ENCODE results near the gene VANGL1.
A peak's percentile ranks its signal among the peaks of the same experiment; 100 is the strongest.

Gene VANGL1

DNA sequence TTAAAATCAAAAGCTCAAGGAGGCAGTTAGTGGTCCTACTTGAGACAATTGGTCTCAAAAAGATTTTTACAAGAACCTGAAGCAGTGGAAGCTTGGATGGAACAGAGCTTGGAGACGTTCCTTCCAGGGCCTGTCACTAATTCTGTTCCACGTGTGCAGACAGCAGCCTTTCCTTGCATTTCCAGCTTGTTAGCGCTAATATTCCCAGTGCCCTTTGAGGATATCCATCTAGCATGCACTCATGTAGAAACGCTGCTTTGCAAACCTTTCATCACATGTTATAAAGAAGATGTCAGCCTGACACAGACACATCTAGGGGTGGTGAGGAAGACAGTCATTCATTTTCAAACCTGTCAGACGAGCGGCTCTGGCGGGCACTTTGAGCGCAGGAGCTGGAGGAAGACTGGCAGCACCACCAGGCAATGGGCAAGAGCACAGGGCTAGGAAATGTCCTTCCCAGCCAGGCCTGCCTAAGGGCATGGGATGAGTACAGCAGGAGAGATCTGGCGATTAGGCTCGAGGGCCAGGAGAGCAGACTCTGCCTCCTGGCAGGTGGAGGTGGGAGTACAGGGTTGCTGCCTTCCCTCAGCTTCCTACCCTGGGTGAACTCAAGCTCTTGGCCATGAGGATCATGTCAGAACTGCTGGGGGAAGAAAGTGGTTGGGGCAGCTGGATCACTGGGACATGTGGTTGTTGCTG lies 71.3 kb downstream of the VANGL1 start:
- Histone ChIP-seq H3K27ac (no peak overlapping the region), H3K4me2 (no peak overlapping the region), H3K4me1 (no peaks in the 10 kb centered on the region), H3K4me3 (no peak overlapping the region), H3K36me3 (no peaks in the 10 kb centered on the region), H3K9ac (no peak overlapping the region), H3K9me3 (replicated peaks in 1 of 11) (no peaks in the 10 kb centered on the region), H3K27me3 (no peaks in the 10 kb centered on the region), H4K20me1 (no peaks in the 10 kb centered on the region)
- TF ChIP-seq Cebpa-rat (IDR thresholded peaks at IDR 0.05), result no peak

DNA sequence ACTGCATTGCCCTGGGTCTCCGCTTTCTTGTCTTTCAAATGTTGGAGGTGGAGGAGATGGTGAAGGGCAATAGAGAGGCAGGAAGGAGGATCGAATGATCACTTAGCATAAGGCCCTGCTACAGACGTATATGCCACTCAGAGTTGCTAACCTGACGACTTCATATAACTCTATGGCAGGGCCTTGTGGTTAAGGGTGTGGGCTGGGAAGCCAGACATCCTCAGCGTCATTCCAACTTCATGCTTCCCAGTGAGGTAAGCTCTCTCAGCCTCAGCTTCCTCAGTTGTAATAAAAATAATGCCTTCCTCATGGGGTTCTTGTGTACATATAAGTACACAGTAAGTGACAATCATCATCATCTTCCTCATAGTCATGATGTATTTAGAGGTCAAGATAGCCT lies 72.1 kb downstream of the VANGL1 start:
- no peaks in the 10 kb centered on the region for H3K27me3 ChIP-seq
- no peak overlapping the region for H3K27ac ChIP-seq
- no peaks in the 10 kb centered on the region for H3K36me3 ChIP-seq
- no peak for TF ChIP-seq Cebpa-rat (IDR thresholded peaks at IDR 0.05)
- H3K4me2 ChIP-seq, result no peak overlapping the region
- H3K9me3 ChIP-seq (replicated peaks in 1 of 11), result no peaks in the 10 kb centered on the region
- H3K9ac ChIP-seq, result no peak overlapping the region
- H4K20me1 ChIP-seq, result no peaks in the 10 kb centered on the region
- no peaks in the 10 kb centered on the region for H3K4me1 ChIP-seq
- no peak overlapping the region for H3K4me3 ChIP-seq

DNA sequence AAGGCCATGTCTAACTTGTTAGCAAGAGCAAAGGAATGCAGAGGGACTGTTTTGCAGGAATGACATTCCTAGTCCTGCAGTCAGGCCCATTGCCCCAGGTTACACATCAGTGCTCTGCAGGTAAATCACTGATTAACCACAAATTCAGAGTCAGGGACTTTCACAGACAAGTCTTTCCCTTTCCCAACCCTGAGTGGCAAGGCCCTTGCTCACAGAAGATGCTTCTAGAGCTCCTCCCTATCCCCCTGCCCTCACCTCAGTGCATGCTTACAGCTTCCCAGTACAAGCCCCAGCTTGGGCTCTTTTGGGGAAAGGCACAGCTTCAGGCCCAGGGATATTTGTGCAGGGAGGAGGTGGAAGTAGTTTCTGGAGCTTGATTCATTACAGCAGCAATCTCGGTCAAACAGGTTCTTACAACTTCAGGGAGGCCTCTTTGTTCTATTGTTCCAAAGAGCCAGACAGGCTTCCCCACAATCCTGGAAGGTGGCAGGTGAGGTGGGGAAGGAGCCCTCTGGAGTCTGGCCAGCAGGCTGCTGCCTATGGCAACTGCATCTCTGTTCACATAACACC lies 72.9 kb downstream of the VANGL1 start:
- Histone ChIP-seq H3K36me3 (no peaks in the 10 kb centered on the region), H3K4me2 (no peak overlapping the region), H4K20me1 (no peaks in the 10 kb centered on the region), H3K9me3 (replicated peaks in 1 of 11) (no peaks in the 10 kb centered on the region), H3K9ac (no peak overlapping the region), H3K4me1 (no peaks in the 10 kb centered on the region), H3K4me3 (no peak overlapping the region), H3K27me3 (no peaks in the 10 kb centered on the region), H3K27ac (no peak overlapping the region)
- TF ChIP-seq Cebpa-rat (IDR thresholded peaks at IDR 0.05), result no peak

DNA sequence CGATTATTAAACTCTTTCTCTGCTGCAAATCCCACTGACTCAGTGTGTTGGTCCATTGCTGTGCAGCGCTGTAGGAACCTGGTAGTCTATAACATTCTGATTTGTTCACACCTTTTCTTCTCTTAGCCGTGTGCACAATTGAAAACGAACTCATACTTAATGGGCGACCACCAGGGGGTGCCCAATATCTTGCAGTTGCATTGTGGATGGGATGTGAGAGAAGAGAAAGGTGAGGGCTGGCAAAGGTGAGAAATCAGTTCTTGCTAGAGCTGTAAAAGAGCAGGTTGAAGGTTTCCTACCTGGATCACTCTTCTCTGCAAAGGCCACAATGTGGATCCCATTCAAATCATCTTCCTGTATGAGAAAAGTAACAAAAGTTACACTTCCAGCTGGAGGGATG lies 75.8 kb downstream of the VANGL1 start:
- no peak overlapping the region for H3K9ac ChIP-seq
- no peak overlapping the region for H3K4me2 ChIP-seq
- no peaks in the 10 kb centered on the region for H3K36me3 ChIP-seq
- TF ChIP-seq Cebpa-rat (IDR thresholded peaks at IDR 0.05), result no peak
- H3K9me3 ChIP-seq (replicated peaks in 1 of 11), result no peaks in the 10 kb centered on the region
- no peaks in the 10 kb centered on the region for H4K20me1 ChIP-seq
- H3K27me3 ChIP-seq, result no peaks in the 10 kb centered on the region
- no peak overlapping the region for H3K27ac ChIP-seq
- H3K4me1 ChIP-seq, result peaks cover 0 to 5% (median 0%) of the 10 kb centered on the region in 10 experiments; a peak in 1 of 20 replicates
- no peak overlapping the region for H3K4me3 ChIP-seq

DNA sequence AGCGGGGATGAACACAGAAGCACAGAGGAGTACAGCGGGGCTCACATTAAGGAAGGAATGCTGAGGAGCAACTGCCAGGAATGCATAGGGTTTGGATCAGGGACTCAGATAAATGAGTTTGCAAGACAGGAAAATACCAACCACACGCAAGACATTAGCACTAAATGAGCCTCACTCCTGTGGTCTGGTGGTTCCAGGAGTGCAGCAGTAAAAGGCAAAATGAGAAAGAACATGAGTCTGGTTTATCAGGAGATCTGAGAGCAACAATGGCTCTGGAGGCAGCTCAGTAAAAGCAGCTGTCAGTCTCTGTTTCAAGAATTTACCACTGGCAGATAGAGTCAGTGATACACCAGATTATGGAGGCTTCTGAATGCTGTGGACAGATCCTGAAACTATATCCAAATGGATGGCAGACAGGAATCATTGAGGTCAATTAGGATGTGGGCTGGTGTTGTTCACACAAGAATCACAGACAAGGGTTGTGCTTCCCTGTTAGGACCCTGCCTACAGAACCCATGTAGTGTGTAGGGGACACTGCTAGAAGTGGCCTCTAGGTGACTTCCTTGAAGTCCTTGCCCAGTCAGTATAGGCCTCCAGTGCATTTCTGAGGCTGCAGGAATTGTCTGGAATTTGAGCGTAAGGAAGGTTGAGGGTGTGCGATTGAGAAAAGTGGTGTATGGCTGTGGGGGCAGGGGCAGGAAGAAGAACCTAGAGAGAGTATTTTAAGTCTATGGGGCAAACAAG lies 76.4 kb downstream of the VANGL1 start:
- Histone ChIP-seq H3K9me3 (replicated peaks in 1 of 11) (no peaks in the 10 kb centered on the region), H4K20me1 (no peaks in the 10 kb centered on the region), H3K4me3 (no peak overlapping the region), H3K4me2 (no peak overlapping the region), H3K9ac (no peak overlapping the region), H3K27me3 (no peaks in the 10 kb centered on the region), H3K27ac (no peak overlapping the region), H3K36me3 (no peaks in the 10 kb centered on the region), H3K4me1 (peaks cover 0 to 5% (median 0%) of the 10 kb centered on the region in 10 experiments; a peak in 1 of 20 replicates)
- TF ChIP-seq Cebpa-rat (IDR thresholded peaks at IDR 0.05), result no peak

DNA sequence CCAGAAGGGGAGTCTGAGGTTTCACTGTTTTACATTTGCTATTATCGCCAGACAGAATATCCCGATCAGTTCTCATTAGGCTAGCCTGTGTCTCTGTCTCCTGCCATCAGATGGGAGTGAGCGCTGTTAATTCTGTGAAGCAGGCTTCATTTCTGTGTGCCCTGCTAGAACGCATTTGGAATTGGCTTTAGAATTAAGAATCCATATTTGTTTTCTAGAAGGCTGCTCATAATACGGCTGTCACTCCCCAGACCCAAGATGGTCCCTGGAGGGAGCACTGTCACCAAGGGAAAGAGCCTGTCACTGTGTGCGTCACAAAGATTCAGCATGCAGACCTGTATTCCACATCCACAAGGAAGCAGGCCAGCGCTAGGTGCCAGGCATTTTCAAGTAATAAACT lies 77.5 kb downstream of the VANGL1 start:
- H3K4me2 ChIP-seq, result no peak overlapping the region
- no peak overlapping the region for H3K9ac ChIP-seq
- H3K4me1 ChIP-seq, result peaks cover 0 to 5% (median 0%) of the 10 kb centered on the region in 10 experiments; a peak in 1 of 20 replicates
- H3K27me3 ChIP-seq, result no peaks in the 10 kb centered on the region
- H3K36me3 ChIP-seq, result no peaks in the 10 kb centered on the region
- H4K20me1 ChIP-seq, result no peaks in the 10 kb centered on the region
- no peak overlapping the region for H3K4me3 ChIP-seq
- no peak for TF ChIP-seq Cebpa-rat (IDR thresholded peaks at IDR 0.05)
- no peak overlapping the region for H3K27ac ChIP-seq
- H3K9me3 ChIP-seq (replicated peaks in 1 of 11), result no peaks in the 10 kb centered on the region

DNA sequence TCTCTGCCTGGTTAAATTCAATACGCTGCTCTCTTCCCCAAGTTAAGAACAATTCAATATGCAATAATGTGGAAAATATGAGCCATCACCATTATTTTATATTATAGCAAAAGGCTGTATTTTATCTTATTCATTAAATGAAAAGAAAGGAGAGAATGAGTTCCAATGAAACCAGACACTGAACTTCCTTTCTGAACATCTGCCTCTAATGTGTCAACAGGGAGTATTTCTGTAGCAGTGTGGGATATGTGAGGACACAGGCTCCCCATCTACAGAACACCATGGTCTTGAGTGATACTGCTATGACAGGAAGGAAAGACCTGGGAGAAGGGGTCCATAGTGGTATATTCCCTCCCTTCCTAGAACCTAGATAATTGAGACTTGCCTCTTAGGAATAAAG lies 80.5 kb downstream of the VANGL1 start:
- H3K9me3 ChIP-seq (replicated peaks in 1 of 11), result no peaks in the 10 kb centered on the region
- TF ChIP-seq Cebpa-rat (IDR thresholded peaks at IDR 0.05), result no peak
- H3K4me2 ChIP-seq, result no peak overlapping the region

DNA sequence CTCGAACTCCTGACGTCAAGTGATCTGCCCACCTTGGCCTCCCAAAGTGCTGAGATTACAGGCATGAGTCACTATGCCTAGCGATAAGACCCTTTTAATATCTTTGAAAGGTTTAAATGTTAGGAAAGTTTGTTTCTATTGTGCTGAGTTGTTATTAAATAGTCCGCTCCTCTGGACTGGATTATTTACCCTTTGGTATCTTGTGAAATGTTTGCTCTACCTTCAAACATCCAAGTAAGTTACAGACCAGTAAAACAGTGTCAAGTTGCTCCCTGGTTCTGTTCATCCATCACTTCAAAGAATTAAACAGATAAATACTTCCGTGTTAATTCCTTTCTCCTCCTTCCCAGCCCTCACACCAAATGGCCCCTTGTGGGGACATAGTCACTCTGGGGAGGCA lies 82.0 kb downstream of the VANGL1 start:
- Histone ChIP-seq H3K36me3 (no peaks in the 10 kb centered on the region), H4K20me1 (no peaks in the 10 kb centered on the region), H3K9ac (no peak overlapping the region), H3K4me3 (no peak overlapping the region), H3K9me3 (replicated peaks in 1 of 11) (no peaks in the 10 kb centered on the region), H3K27me3 (no peaks in the 10 kb centered on the region), H3K4me1 (peaks cover 0 to 31% (median 14%) of the 10 kb centered on the region in 10 experiments; a peak in 12 of 20 replicates), H3K4me2 (no peak overlapping the region), H3K27ac (no peak overlapping the region)
- TF ChIP-seq Cebpa-rat (IDR thresholded peaks at IDR 0.05), result no peak

More for the DNA sequence above, 80.5 kb downstream of the VANGL1 start:
- Histone ChIP-seq H4K20me1 (no peaks in the 10 kb centered on the region), H3K4me1 (peaks cover 0 to 15% (median under 1%) of the 10 kb centered on the region in 10 experiments; a peak in 9 of 20 replicates), H3K4me3 (no peak overlapping the region), H3K27me3 (no peaks in the 10 kb centered on the region), H3K36me3 (no peaks in the 10 kb centered on the region), H3K27ac (no peak overlapping the region), H3K9ac (no peak overlapping the region)

DNA sequence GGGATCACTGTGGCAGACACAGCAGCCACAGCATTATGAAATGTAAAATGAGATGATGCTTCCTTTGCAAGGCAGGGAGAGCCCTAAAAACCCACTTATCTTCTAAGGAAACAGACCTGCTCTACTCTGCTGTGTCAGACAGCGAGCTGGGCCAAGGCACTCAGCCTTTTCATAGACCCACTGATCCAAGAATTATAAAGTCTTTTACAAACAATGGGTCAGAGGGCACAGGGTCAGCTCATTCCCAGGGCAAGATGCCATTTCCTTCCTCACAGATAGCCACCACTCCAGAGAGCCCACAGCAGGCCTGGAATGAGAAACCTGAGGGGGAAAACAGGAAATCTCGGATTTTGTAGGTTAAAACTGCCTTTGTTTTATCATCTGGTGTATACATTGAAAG lies 83.8 kb downstream of the VANGL1 start:
- H3K4me1 ChIP-seq, result peaks cover 11 to 49% (median 29%) of the 10 kb centered on the region in 10 experiments
- no peak overlapping the region for H3K9ac ChIP-seq
- no peak overlapping the region for H3K4me3 ChIP-seq
- H3K9me3 ChIP-seq (replicated peaks in 1 of 11), result no peaks in the 10 kb centered on the region
- no peak for TF ChIP-seq Cebpa-rat (IDR thresholded peaks at IDR 0.05)
- H4K20me1 ChIP-seq, result no peaks in the 10 kb centered on the region
- H3K36me3 ChIP-seq, result no peaks in the 10 kb centered on the region
- no peaks in the 10 kb centered on the region for H3K27me3 ChIP-seq
- no peak overlapping the region for H3K27ac ChIP-seq
- H3K4me2 ChIP-seq, result peak overlapping the region in 1 of 11 experiments; percentile 12; a peak in 1 of 22 replicates

Measured in BLaER1 treated with 17β-estradiol and CSF1 and Interleukin-3, amounts not matched to agents 10 nM and 100 nM (cell line).